ENCODE measurements around the gene RALGPS1. TPM values are rescaled to one million over a fixed set of nuclear protein-coding genes. Genes with fewer than 3 reads are reported as not detected.

RALGPS1 gene
- total RNA-seq (2013): 4.0 TPM
- 1 to 10 TPM in 2 of 3 donors, under 1 TPM in 1; 0.60 to 4.6 (median 1.3) TPM for polyA plus RNA-seq
- polyA minus RNA-seq: 1.8 and 4.0 TPM in 2 replicates
- 1.6 to 9.5 (median 4.1) reads per million in 11 experiments for total RNA-seq

DNA sequence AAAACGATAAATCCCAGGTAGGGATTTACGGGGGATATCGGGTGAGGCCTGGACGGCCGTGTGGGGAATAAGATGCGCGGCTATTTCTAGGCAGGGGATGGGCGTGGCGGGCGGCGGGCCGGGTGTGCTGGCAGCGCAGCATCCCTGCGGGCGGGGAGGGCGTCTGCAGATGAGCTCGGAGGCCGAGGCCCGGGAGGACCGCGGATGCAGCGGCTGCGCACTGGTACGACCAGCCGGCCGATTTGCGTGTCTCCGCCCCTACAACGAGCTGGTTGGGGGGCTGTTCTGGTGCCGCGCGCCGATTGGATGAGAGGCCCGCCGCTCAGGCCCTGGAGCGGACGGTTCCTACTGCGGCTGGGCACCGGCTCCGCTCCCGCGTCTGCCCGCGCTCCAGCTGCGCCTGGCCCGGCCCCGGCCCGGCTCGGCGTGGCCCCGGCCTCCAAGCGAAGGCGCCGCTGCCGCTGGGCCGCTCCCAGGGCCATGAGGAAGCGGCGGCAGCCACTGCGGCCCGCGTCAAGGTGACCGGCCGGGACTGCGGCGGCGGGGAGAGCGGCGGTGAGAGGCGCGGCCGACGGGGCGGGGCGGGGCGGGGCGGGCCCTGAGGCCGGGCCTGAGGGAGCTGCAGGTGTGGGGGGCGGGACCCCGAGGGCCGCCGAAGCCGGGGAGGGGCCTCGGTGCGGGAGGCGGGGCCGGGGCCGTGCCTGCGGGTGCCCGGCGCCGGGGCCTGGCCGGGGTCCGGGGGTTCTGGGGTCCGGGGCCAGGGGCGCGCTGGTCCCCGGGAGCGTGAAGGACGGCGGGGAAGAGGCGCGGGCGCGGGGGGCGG is at the start of gene RALGPS1:
Gene RALGPS1 (plus strand): TSS at position 325 of the 823 bp plus-strand sequence. CDS start 47,508 bp downstream, outside the sequence.
- DNase-seq: peak; percentile 91 to 92 (median 92)
- intact Hi-C loops (cut with micrococcal nuclease): loop anchor here in 1 of 2 donors (5.0 kb wide), 1 partner anchor 52 kb away; the partner anchor contains the start of gene ZBTB34
- under 1% methylated on average over 81 of the region's 105 CpGs for WGBS (ENCODE audit: insufficient coverage)
- Histone ChIP-seq H3K9me3 (replicated peaks in 1 of 2; ENCODE audit: control insufficient read depth in 1 of 2, insufficient read depth in 1 of 2, low read length in 2 of 2) (no peaks in the 10 kb centered on the region), H3K36me3 (replicated peaks in 1 of 2; ENCODE audit: control insufficient read depth in 1 of 2, insufficient read depth in 2 of 2, low read length in 2 of 2) (no peaks in the 10 kb centered on the region), H3K4me1 (ENCODE audit: control insufficient read depth in 1 of 2, insufficient read depth in 2 of 2, low read length in 2 of 2) (peaks cover 7 to 10% of the 10 kb centered on the region in 2 donors), H2AFZ (ENCODE audit: insufficient read depth, low read depth, low read length, poor library complexity, severe bottlenecking) (peak within 1 kb of the TSS; percentile 35), H3K27ac (ENCODE audit: low read depth in 1 of 2, low read length in 2 of 2) (no peak within 1 kb of the TSS), H3K9ac (ENCODE audit: insufficient read depth, low read length, poor library complexity, severe bottlenecking) (no peak within 1 kb of the TSS), H4K20me1 (ENCODE audit: insufficient read depth, low read length) (no peaks in the 10 kb centered on the region), H3K4me3 (replicated peaks in 1 of 3; ENCODE audit: low read depth in 2 of 3, low read length in 3 of 3) (peak within 1 kb of the TSS in 2 of 3 experiments; percentile 31 to 68), H3K27me3 (ENCODE audit: control insufficient read depth in 2 of 2, insufficient read depth in 2 of 2, low read length in 2 of 2) (peaks cover 9 to 20% of the 10 kb centered on the region in 2 donors), H3K4me2 (replicated peaks; ENCODE audit: extremely low read depth, low read length, poor library complexity, severe bottlenecking) (peak within 1 kb of the TSS; percentile 50), H3K79me2 (ENCODE audit: insufficient read depth, low read length) (no peaks in the 10 kb centered on the region)
- H3K27ac Mint-ChIP-seq: peak within 1 kb of the TSS in 1 of 7 donors; percentile 30
- peaks cover 2 to 11% (median 7%) of the 10 kb centered on the region in 7 donors for H3K9me3 Mint-ChIP-seq
- no peaks in the 10 kb centered on the region for H3K36me3 Mint-ChIP-seq
- peaks cover 26 to 48% (median 35%) of the 10 kb centered on the region in 3 donors for H3K27me3 Mint-ChIP-seq (ENCODE audit: low read depth in 3 of 3)
- peaks cover 11% of the 10 kb centered on the region for H3K4me1 Mint-ChIP-seq
- TF ChIP-seq, protein P1, sequence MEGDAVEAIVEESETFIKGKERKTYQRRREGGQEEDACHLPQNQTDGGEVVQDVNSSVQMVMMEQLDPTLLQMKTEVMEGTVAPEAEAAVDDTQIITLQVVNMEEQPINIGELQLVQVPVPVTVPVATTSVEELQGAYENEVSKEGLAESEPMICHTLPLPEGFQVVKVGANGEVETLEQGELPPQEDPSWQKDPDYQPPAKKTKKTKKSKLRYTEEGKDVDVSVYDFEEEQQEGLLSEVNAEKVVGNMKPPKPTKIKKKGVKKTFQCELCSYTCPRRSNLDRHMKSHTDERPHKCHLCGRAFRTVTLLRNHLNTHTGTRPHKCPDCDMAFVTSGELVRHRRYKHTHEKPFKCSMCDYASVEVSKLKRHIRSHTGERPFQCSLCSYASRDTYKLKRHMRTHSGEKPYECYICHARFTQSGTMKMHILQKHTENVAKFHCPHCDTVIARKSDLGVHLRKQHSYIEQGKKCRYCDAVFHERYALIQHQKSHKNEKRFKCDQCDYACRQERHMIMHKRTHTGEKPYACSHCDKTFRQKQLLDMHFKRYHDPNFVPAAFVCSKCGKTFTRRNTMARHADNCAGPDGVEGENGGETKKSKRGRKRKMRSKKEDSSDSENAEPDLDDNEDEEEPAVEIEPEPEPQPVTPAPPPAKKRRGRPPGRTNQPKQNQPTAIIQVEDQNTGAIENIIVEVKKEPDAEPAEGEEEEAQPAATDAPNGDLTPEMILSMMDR (IDR thresholded peaks at IDR 0.05): no peak
- H3K4me3 Mint-ChIP-seq: peak within 1 kb of the TSS; percentile 57 to 85

- no peaks in the 10 kb centered on the region for H3K4me1 ChIP-seq (ENCODE audit: control insufficient read depth in 1 of 2, insufficient read depth in 2 of 2, low read length in 2 of 2)
- H3K9ac ChIP-seq (ENCODE audit: insufficient read depth, low read length, poor library complexity, severe bottlenecking): no peak overlapping the region
- peaks cover 41 to 66% of the 10 kb centered on the region in 2 donors for H3K36me3 Mint-ChIP-seq
- peaks cover 0 to 1% (median 0%) of the 10 kb centered on the region in 3 donors for H3K27me3 Mint-ChIP-seq (ENCODE audit: low read depth in 3 of 3)
- H3K9me3 Mint-ChIP-seq: peaks cover 0 to 1% (median 0%) of the 10 kb centered on the region in 7 donors
- DNase-seq: no peak
- no peak overlapping the region for H3K4me3 ChIP-seq (replicated peaks in 1 of 3; ENCODE audit: low read depth in 2 of 3, low read length in 3 of 3)
- 100% methylated on average over 1 of the region's 7 CpGs for WGBS (ENCODE audit: insufficient coverage)
- H3K4me2 ChIP-seq (replicated peaks; ENCODE audit: extremely low read depth, low read length, poor library complexity, severe bottlenecking): no peak overlapping the region
- intact Hi-C loops (cut with micrococcal nuclease): no loop called here
- H3K36me3 ChIP-seq (replicated peaks in 1 of 2; ENCODE audit: control insufficient read depth in 1 of 2, insufficient read depth in 2 of 2, low read length in 2 of 2): peaks cover 31 to 59% of the 10 kb centered on the region in 2 donors
- peaks cover 34% of the 10 kb centered on the region for H3K4me1 Mint-ChIP-seq
- TF ChIP-seq, protein P1 (IDR thresholded peaks at IDR 0.05): no peak
- peaks cover 100% of the 10 kb centered on the region for H3K79me2 ChIP-seq (ENCODE audit: insufficient read depth, low read length)
- H3K27ac ChIP-seq (ENCODE audit: low read depth in 1 of 2, low read length in 2 of 2): no peak overlapping the region
- no peak overlapping the region for H3K4me3 Mint-ChIP-seq
- peak overlapping the region in 4 of 7 donors; percentile 15 to 86 (median 76) for H3K27ac Mint-ChIP-seq
- H3K27me3 ChIP-seq (ENCODE audit: control insufficient read depth in 2 of 2, insufficient read depth in 2 of 2, low read length in 2 of 2): no peaks in the 10 kb centered on the region
- H2AFZ ChIP-seq (ENCODE audit: insufficient read depth, low read depth, low read length, poor library complexity, severe bottlenecking): no peak overlapping the region
- peaks cover 100% of the 10 kb centered on the region for H4K20me1 ChIP-seq (ENCODE audit: insufficient read depth, low read length)
- no peaks in the 10 kb centered on the region for H3K9me3 ChIP-seq (replicated peaks in 1 of 2; ENCODE audit: control insufficient read depth in 1 of 2, insufficient read depth in 1 of 2, low read length in 2 of 2)
Observed at GRCh38 chr9:126869368-126869767, 45.2 kb upstream of the RALGPS1 start.

All from CD14-positive monocyte (primary cell).